Placental pericyte (primary cell): ENCODE data around the gene ADGRL2. TPM values are rescaled to one million over a fixed set of nuclear protein-coding genes. Genes with fewer than 3 reads are reported as not detected.

Experiments used
- total RNA-seq: library from RNA; depleted of rRNA; stranded (reverse); fragments of >200 nt; gene quantifications from 2 replicates; pipeline ENCODE4 v1.2.3, GENCODE V29; 2012

Gene ADGRL2
- total RNA-seq, result 10.7 and 23.3 TPM in 2 replicates

DNA sequence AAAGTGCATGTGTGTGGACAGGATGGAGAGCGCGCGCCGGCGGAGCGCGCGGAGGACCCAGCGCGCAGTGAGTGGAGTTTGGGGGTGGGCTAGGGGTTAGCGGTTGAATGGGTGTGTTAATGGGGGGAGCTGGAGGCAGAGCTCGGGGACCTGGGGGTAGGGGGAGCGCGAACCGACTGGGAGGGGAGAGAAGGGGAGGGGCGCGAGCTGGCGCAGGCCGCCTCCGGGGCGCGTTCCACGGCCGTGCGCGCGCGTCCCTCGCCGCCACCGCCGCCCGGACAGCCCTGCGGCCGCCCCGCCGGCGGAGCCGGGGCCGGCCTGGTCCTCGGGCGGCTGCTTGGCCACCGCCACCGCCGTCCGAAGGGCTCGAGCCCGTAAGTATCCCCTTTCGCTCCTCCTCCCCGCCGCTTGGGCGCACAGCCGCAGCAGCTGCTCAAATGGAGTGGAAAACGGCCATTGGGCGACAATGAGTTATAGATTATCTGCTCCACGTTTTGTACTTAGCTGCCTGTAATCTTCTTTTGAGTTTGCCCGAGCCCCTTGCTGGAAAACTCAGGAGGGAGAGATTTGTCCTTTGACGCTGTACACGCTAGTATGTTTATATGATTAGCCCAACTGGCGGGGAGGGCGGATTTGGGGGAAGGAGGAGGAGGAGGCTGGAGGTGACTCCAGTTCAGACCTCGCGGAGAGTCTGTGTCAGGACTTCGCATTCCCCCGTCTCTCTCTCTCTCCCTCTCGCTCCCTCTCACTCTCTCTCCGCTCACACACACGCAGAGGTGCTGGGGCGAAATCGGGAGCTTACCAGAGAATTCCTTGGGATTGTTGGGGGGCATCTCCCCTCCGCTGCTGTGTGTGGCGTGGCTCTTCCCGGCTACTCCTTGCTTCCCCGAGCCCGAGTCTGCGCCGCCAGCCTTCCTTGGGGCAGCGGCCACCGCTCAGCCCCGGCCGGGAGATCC lies at the start of gene ADGRL2:
TSS of gene ADGRL2 (plus strand) at position 240 of the 956 bp plus-strand sequence. CDS start 36,051 bp downstream, outside the sequence.

